Activated effector memory CD4-positive, alpha-beta T cell treated with Interleukin-2 at 50 U/mL for 16 hours (primary cell): ENCODE measurements around the gene SNX2.

ENCODE experiments used
- DNase-seq: peaks from one replicate; pipeline ENCODE4 v3.0.0-alpha.2; 2020

The SNX2 gene

DNA sequence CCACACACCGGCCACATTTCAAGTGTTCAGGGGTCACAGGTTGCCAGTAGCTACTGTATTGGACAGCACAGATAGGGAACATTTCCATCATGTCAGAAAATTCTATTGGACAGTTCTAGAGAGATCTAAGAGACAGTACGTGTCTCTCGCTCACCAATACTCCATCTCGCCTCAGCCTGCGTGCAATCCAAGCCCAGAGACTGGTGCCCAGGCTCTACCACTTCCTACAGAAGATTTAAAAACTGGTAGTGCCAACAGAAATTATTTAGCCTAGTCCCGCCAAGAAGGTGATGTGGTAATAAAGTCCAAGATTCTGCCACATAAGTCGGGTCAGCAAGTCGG, 390 bp upstream of the SNX2 start:
- no peak for DNase-seq

DNA sequence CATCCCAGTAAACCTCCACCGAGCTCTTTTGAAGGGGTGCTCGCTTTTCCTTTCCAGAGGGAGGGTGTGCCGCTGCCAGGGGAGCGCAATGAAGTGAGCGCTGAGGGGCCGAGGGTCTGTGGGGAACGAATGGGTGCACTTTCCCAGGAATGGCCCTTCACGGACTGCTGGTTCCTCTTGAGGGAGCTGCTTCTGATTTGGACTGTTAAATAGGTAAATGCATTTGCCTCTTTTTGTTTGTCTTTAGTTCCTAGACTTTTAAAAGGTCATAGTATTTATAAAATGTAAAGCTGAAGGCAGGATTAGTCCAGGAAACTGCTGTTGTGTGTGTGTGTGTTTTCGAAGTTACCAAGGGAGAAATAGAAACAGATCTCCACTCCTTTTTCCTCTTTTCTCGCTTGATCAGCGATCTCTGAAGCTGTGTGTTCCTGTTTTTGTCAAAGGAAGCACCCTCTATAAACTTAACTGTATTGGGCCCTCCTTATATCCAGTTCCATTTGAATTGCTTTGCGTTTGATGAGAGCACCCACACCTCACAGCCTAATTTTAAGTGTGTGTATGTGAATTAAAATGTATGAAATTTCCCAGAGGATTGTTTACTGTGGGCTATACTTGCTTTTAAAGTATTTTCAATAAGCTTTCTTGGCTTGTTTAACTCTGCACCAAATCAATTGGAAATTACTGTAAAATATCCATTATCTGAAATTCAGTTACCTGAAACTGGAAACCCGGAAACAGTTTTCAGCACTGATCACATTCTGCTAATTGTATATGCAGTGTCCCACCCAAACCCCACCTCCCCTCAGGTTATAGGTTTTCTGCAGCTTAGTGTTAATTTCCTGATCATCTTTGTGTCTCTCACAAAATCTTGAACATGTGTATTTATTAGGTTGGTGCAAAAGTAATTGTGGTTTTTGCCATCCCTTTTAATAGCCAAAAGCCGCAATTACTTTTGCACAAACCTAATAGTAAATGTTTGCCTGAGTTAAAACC, 966 bp downstream of the SNX2 start:
- no peak for DNase-seq

DNA sequence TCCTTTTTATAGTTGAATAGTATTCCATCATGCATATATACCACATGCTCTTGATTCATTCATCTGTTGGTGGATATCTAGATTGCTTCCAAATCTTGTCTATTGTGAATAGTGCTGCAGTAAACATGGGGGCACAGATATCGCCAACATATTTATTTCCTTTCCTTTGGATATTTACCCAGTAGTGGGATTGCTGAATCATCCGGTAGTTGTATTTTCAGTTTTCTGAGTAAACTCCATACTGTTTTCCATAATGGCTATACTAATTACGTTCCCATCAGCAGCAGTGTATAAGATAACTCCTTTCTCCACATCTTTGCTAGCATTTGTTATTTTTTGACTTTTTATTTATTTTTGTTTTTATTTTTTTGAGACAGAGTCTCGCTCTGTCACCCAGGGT, 3.3 kb downstream of the SNX2 start:
- no peak for DNase-seq

DNA sequence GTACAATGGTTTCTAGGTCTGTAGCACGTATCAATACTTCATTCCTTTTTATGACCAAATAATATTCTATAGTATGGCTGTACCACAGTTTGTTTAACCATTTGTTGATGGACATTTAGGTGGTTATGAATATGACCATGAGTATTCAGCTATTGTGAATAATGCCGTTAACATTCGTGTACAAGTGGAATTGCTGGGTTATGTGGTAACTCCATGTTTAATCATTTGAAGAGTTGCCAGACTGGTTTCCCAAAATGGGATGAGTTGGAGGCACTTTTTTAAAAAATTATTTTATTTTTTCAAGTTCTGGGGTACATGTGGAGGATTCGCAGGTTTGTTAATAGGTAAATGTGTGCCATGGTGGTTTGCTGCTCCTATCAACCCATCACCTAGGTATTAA, 4.6 kb downstream of the SNX2 start:
- DNase-seq, result no peak

DNA sequence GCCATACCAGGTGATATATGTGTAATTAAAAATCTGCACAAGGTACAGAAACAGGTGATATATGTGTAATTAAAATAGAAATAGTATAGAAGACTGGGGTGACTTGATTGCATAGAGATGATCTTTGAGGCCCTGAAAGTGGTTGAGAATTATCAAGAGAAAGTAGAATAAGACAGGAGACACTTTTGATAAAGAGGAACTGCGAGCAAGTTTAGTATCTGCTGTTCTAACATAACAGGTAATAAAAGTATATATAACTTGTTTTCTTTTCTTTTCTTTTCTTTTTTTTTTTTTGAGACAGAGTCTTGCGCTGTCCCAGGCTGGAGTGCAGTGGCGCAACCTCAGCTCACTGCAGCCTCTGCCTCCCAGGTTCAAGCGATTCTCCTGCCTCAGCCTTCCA, 5.4 kb downstream of the SNX2 start:
- no peak for DNase-seq

DNA sequence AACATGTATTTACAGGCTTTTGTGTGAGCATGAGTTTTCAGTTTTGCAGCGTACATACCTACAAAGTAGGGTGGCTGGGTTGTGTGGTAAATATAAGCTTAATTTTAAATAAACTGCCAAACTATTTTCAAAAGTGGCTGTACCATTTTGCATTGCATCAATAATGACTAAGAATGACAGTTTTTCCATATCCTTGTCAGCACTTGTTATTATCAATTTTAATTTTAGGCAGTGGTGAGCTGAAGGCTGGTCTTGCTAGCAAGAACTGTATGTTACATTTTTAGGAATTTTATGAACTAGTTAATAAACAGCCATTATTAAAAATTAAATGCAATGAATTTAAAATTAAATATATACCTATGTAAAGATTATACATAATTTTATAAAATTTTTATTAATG, 6.6 kb downstream of the SNX2 start:
- DNase-seq, result no peak

DNA sequence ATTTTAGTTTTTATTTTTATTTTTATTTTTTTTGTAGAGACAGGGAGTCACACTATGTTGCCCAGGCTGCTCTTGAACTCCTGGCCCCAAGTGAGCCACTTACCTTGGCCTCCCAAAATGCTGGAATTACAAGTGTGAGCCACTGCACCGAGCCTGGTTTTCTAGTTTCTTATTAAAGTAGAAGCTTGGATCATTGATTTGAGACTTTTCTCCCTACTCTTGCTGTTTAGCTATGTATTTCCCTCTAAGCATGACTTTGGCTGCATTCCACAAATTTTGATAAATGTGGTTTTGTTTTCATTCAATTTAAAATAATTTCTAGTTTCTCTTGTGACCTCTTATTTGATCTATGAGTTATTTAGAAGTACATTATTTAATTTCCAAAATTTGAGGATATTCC, 10.4 kb downstream of the SNX2 start:
- DNase-seq, result no peak

DNA sequence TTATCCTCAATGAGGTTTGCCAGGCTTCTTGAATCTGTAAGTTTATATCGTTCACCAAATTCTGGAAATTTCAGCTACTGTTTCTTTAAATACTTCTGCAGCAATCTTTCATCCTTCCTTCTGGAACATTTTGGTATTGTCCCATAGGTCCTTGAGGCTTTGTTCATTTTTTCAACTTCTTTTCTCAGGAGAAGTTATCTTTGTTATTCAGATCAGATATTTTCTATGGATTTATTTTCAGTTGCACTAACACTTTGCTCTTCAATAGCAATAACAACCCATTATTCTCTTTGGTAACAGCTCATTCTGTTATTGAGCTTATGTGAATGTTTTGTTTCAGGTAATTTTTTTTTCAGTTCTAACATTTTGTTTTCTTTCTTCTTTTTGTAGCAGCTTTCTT, 13.5 kb downstream of the SNX2 start:
- DNase-seq, result no peak

DNA sequence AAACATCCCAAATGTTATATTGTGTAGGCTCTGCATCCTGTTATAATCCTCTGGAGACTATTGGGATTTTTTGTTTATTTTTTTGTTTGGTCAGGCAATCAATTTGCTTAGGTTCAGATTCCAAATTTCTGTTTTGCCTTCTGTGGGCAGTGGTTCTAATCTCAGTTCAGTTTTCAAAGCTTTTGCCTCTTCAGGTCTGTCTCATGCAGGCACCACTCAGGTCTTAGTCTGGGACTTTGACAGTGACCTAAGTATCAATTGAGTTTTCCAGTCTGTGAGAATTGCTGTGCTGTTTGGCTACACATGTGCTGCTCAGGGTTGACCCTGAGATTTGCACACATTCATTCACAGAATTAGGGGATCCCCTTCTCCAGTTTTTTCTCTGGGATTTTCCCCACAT, 14.1 kb downstream of the SNX2 start:
- no peak for DNase-seq

DNA sequence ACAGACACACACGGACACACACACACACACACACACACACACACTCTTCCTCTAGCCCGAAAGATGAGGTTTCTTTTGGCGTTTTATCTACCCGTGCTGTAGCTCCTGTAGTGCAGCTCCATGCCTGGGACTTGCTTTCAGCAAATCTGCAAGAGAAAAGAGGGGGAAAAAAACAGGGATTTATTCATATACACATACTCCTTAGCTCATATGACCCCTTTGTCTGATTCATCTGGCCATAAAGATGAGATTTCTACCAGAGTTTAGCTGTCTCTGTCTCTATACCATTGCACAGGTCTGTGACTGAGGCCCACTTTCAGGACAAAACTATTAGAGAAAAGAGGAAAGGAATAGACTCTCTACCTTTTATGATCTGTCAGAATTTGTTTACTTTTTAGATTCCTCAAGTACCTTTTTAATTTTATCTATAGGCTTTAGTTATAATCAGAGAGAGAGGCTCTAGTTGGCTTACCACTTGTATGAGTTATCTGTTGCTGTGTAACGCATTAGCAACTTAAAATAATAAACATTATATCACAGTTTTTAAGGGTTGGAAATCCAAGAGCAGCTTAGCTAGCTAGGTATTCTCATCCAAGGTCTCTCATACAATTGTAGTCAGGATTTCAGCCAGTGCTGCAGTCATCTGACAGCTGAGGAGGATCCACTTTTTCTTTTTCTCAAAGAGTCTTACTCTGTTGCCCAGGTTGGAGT, 14.7 kb downstream of the SNX2 start:
- DNase-seq, result no peak

DNA sequence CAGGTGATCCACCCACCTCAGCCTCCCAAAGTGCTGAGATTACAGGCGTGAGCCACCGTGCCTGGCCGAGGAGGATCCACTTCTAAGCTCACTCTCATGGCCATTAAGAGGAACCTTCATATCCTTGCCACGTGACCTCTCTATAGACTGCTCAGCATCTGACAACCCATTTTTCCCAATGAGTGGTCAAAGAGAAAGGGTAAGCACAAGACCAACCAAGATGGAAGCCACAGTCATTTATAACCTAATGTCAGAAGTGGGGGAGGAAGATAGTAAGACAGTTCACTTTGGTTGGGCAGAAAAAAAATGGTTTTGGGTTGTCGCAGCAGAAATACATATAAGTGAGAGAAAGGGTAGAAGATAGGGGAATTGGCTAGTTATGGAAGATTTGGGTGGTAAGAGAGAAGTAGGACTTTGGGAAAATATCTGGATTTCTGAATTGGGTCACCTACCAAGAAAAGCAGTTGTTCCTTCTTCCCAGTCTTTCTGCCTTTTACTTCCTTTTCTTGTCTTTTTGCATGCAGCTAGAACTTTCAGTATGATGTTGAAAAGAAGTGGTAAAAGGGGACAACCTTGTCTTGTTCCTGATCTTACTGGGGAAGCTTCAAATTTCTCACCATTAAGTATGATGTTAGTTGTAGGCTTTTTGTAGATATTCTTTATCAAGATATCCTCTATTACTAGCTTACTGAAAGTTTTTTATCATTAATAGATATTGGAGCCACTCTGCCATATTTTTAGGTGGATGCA, 15.6 kb downstream of the SNX2 start:
- DNase-seq, result no peak

DNA sequence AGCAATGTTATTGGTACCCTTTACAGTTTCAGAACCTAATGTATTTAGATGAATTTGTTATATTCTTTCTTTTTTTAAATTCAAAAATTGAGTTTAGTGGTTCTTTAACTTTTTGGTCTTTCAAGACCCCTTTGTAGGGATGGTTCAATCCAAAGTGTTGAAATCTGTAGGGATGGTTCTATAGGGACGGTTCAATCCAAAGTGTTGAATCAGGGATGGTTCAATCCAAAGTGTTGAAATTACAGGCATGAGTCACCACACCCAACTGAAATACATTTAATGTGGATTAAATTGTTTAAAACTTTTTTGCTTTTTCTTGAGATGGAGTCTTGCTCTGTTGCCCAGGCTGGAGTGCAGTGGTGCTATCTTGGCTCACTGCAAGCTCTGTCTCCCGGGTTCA, 30.6 kb downstream of the SNX2 start:
- no peak for DNase-seq

DNA sequence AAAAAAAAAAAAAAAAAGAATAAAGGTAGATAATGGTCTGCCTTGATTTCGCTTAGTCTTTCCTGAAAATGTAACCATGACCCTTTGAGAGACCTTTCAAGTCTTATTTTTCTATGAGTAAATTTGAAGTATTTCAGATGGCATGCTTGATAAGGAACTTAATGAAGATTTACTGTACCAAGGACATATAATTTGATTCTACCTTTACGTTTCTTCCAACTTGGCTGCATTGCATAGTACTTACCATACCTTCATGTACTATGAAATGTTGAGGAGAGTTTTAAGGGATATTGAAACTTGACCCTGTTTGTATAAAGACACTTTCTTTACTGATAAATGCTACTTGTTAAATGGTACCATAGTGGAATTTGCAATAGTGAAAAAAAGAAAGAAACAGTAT, 35.5 kb downstream of the SNX2 start:
- no peak for DNase-seq

DNA sequence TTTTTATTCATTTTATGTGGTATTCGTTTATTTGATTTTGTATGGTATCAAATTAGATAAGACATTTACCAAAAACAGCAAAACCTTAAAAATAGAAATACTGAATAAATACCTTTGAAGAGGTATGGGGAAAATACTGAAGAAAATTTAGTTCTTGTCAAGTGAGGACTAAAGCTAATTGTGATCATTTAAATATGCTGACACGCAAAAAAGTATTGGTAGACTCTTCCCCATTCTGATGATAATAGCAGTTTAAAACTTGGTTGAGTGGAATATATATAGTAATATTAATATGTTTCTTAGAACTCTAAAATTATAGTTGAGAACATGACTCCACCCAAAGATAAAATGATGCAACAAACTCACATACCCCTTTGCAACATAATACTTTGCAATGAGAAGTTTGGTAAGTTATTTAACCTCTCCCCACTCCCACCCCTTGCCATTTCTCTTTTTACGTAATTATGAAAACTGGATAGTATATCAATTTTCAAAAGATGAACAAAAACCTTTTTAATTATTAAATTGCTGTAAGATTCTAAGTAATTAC, 40.4 kb downstream of the SNX2 start:
- no peak for DNase-seq

DNA sequence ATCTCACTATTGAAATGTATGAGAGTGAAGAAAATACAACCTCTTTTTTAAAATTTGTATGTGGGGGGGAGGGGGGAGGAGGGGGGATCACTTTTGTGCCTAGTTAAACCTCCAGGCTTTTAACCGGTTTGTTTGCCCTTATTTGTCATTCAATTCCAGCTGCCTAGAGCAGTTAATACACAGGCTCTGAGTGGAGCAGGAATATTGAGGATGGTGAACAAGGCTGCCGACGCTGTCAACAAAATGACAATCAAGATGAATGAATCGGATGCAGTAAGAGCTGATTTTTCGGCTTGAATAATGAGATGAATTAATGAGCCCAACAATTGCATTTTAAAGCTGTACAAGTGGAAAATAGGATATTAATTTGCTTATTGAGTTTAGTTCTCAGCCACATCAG, 41.9 kb downstream of the SNX2 start:
- no peak for DNase-seq

DNA sequence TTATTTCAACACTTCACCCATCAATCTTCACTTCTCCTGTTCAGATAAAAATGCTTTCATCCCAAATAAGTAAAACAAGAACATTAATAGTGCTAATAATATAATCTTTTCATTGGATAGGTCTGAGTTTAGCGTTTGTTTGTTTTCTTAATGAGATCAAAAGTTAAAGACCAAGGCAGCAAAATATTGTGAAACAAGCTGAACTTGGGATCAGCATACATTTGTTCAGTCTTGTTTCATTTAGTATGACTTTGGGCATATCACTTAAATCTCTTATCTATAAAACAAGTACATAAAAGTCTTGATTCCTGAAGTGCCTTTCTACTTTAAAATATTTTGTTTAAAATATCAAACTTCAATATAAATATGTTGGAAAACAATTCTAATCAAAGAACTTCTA, 57.1 kb downstream of the SNX2 start:
- DNase-seq, result no peak

DNA sequence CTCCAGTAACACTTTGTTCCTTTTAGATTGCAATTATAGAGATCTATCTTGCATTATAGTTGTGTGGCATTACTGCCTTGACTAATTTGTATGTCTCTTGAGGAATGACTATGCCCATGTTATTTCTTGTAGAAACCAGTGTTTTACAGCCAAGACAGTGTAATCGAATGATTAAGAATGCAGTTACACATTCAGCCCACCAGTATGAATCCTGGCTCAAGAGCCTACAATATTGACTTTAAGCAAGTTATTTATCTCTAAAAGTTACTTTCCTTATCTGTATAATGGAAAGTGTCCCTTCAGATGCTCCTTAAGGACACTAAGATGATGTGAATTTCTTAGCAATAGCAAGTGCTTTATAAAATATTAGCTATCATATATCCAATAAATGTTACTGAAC, 60.8 kb downstream of the SNX2 start:
- DNase-seq, result no peak

DNA sequence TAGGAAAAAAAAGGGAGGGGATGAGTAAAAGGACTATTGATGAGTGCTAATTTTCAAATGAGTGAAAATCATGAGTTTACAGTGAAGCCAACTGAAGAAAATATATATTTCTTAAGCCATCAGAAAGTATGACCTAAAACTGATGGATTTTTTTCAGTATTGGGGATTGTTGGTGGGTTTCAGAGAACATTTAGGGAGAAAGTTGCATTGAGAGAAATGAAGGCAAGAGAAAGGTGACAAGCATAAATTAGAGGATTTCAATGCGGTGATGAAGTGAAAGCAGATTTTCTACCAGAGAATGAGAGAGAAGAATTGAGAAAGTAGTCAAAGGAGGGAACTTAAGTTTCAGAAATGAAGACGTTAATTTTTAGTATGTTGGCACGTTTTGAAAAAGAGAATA, 62.1 kb downstream of the SNX2 start:
- no peak for DNase-seq

DNA sequence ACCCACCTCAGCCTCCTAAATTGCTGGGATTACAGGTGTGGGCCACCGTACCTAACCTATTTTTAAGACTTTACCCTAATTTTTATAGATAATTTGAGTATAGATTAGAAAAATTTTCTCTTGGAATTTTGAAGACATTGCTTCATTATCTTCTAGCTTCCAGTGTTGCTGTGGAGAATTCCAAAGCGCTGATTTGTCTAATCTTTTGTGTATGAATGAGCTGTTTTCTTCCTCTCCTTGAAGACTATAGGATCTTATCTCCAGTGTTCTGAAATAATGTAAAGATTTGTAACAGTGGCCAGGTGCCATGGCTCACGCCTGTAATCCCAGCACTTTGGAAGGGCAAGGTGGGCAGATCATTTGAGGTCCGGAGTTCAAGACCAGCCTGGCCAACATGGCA, 64.9 kb downstream of the SNX2 start:
- DNase-seq, result no peak

DNA sequence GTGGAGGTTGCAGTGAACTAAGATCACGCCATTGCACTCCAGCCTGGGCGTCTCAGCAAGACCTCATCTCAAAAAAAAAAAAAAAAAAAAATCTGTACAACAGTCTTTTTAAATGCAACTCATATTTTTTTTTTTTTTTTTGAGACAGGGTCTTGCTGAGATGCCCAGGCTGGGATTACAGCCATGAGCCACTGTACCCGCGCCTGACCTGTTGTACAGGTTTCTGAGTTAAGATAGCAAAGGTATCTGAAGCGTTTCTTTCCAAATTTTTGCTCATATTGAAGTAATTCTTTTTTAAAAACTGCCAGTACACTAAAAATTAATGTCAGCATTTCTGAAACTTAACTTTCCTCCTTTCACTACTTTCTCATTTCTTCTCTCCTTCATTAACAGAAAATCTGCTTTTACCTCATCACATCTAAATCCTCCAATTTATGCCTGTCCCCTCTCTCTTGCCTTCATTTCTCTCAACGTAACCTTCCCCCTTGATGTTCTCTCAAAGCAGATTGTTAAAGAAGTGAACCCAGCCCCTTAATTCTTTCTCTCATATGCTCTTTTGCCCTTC, 67.2 kb downstream of the SNX2 start:
- no peak for DNase-seq

DNA sequence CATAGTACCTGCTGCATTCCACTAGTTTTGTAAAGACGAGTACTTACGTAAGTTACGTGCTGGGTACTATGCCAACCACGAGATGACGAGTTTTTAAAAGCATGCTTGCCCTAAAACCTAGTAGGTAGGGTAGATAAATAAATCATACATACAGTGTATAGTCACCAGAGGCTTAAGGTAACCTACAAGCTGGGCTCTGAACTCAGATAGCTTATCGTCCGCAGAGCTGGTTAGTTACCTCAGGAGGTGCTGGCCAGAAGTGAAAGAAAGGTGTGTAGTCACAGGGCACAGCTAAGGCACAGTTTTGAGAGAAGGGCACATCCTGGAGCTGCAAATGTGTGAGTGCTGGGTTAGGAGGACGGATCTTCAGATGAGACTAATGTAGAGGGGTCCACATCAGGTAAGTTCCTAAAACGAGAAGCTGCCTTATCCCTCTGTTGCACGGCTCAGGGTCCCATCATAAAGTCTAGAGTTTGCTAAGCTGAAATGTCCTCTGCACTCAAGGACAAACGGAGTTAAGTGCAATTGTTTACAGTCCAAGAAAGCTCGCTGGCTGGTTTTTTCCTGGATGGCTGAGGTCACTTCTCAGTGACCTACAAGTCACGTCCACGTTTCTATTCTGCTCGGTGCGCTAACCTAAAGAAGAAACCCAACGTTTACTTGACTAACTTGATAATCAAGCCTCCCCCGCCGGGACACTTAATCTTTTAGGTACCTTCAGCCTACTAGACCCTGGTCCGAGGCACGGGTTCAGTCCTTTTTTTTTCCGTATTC, 69.4 kb downstream of the SNX2 start:
- no peak for DNase-seq

DNA sequence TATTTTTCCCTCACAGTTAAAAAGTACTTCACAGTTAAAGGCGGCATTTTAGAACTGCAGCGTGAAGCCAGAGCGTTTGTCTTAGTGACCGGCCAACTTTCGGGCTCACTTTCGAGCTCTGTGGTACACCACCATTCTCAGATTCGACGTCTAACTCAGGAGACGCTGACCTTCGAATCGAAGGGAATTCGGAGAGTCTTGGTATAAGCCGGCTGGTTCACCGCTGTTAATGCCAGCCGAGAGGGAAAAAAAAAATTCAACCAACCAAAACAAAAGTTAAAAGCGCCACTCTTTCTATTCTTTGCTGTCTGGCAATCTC, 70.0 kb downstream of the SNX2 start:
- DNase-seq, result no peak
